ENCODE data around the gene MAPKBP1. TPM values are rescaled to one million over a fixed set of nuclear protein-coding genes. Genes with fewer than 3 reads are reported as not detected.
A peak's percentile ranks its signal among the peaks of the same experiment; 100 is the strongest.

The MAPKBP1 gene
- total RNA-seq, 1 experiment from 2014 or later, result 13.7 TPM

DNA sequence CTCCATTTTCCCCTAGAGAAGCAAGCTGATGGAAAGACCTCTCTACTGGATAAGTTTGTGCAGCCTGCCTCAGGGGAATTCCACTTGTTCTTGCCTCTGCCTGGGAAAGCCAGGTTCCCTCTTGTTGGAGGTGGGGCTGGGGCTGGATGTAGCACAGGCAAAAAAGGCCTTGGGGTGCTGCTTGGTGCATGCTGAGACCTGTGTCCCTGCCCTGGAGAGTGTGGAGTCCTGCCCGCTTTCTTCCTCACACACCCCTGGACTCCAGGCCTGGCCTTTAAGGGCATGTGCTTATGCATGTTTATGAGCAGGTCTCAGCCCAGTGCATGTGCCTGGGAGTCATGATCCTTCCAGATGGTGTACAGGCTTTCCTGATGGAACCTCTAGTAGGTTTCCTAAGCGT lies 30.1 kb downstream of the MAPKBP1 start:
- no peaks in the 10 kb centered on the region for H3K79me1 ChIP-seq (ENCODE audit: insufficient read depth, low read depth, low read length, poor library complexity, severe bottlenecking)
- H3K9ac ChIP-seq (ENCODE audit: extremely low read depth, insufficient read length, low read length), result no peak overlapping the region

More for the DNA sequence above, 30.1 kb downstream of the MAPKBP1 start:
- Histone ChIP-seq H2BK12ac (ENCODE audit: insufficient read length, low read depth, low read length) (no peak overlapping the region), H2BK120ac (ENCODE audit: low read depth, low read length, poor library complexity, severe bottlenecking) (no peak overlapping the region), H3K23ac (ENCODE audit: insufficient read length, low read depth, low read length) (no peak overlapping the region), H2BK5ac (ENCODE audit: insufficient read length, low read length) (no peak overlapping the region), H2AFZ (ENCODE audit: low read length) (no peak overlapping the region), H3K4ac (ENCODE audit: low read depth, low read length) (no peak overlapping the region), H3K14ac (ENCODE audit: insufficient read depth, low read length) (no peak overlapping the region; the same call in 1 of the 2 replicates), H4K91ac (ENCODE audit: insufficient read length, low read depth, low read length) (no peak overlapping the region), H3K79me2 (ENCODE audit: insufficient read depth, low read length) (no peaks in the 10 kb centered on the region), H3K4me2 (ENCODE audit: insufficient read depth, insufficient read length, low read length) (no peak overlapping the region), H3K23me2 (ENCODE audit: insufficient read length, low read depth, low read length, poor library complexity, severe bottlenecking) (no peaks in the 10 kb centered on the region), H3K4me1 (ENCODE audit: insufficient read depth, low read length) (no peaks in the 10 kb centered on the region), H2BK20ac (ENCODE audit: low read depth, low read length, poor library complexity, severe bottlenecking) (no peak overlapping the region), H4K8ac (replicated peaks; ENCODE audit: insufficient read length, low read depth, low read length) (no peak overlapping the region), H3K56ac (ENCODE audit: insufficient read length, low read depth, low read length) (no peak overlapping the region), H3K27me3 (ENCODE audit: insufficient read depth, low read length) (no peaks in the 10 kb centered on the region), H3T11ph (ENCODE audit: low read length) (no peak overlapping the region), H3K18ac (ENCODE audit: insufficient read length, low read depth, low read length) (no peak overlapping the region), H4K20me1 (ENCODE audit: control insufficient read depth, insufficient read depth, insufficient read length) (no peaks in the 10 kb centered on the region), H2BK15ac (ENCODE audit: low read depth, low read length) (no peak overlapping the region), H4K5ac (ENCODE audit: insufficient read length, low read depth, low read length) (no peak overlapping the region), H2AK5ac (ENCODE audit: insufficient read length, low read length) (no peak overlapping the region), H3K9me3 (ENCODE audit: control insufficient read depth, low read depth, low read length) (no peaks in the 10 kb centered on the region), H3K27ac (ENCODE audit: insufficient read length, low read depth, low read length) (no peak overlapping the region)
- Mint-ChIP-seq H3K4me3 (no peak overlapping the region), H3K9me3 (no peaks in the 10 kb centered on the region; a peak in 1 of 5 replicates), H3K4me1 (peaks cover 0 to 16% of the 10 kb centered on the region in 2 experiments; a peak in 3 of 4 replicates), H3K27ac (peak overlapping the region in 1 of 3 experiments; percentile 92; a peak in 2 of 7 replicates), H3K27me3 (ENCODE audit: low read depth) (no peaks in the 10 kb centered on the region), H3K36me3 (ENCODE audit: insufficient read depth in 1 of 3, low read depth in 3 of 3) (peaks cover 0 to 5% (median 2%) of the 10 kb centered on the region in 3 experiments; a peak in 4 of 7 replicates)
- WGBS (ENCODE audit: extremely low coverage, insufficient read length, low lambda C conversion rate), result no CpG with 5 or more reads among the region's 2 CpGs
- DNase-seq, result no peak
- TF ChIP-seq, protein P1, sequence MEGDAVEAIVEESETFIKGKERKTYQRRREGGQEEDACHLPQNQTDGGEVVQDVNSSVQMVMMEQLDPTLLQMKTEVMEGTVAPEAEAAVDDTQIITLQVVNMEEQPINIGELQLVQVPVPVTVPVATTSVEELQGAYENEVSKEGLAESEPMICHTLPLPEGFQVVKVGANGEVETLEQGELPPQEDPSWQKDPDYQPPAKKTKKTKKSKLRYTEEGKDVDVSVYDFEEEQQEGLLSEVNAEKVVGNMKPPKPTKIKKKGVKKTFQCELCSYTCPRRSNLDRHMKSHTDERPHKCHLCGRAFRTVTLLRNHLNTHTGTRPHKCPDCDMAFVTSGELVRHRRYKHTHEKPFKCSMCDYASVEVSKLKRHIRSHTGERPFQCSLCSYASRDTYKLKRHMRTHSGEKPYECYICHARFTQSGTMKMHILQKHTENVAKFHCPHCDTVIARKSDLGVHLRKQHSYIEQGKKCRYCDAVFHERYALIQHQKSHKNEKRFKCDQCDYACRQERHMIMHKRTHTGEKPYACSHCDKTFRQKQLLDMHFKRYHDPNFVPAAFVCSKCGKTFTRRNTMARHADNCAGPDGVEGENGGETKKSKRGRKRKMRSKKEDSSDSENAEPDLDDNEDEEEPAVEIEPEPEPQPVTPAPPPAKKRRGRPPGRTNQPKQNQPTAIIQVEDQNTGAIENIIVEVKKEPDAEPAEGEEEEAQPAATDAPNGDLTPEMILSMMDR (conservative IDR thresholded peaks at IDR 0.05), result no peak
